T-helper 1 cell (primary cell): Measurements from ENCODE around the gene SSR4.
A peak's percentile ranks its signal among the peaks of the same experiment; 100 is the strongest.
"Not testable (repeated sequence)": the region's sequence is repeated elsewhere in the genome, so short reads cannot be mapped to it uniquely, and the experiment has no call there.

Source experiments
- DNase-seq, 5 donors: peaks; one replicate each; pipeline ENCODE4 v3.0.0-alpha.2; 2012 to 2020
- total RNA-seq, 4 donors: gene quantifications; one replicate each; lab custom pipeline; 2026; lab: John Stamatoyannopoulos, UW

SSR4 gene
- 66.9 to 89.7 (median 75.9) reads per million in 4 donors for total RNA-seq

- peak; percentile 84 to 97 (median 87) for DNase-seq
These were observed at the start of gene SSR4, which contains the start of gene IDH3G for GRCh38 chrX:153794018-153794896. Gene SSR4, plus strand, starts transcription at chrX:153794668. Its CDS starts 20 bp downstream, at chrX:153794688. Gene IDH3G, minus strand, starts transcription at chrX:153794375. Its CDS starts 49 bp downstream, at chrX:153794326.

GRCh38 chrX:153745067-153745433, 49.4 kb upstream of the SSR4 start:
- not testable (repeated sequence) for DNase-seq

- no peak for DNase-seq
These were observed 48.1 kb upstream of the SSR4 start for GRCh38 chrX:153746359-153746758.

GRCh38 chrX:153746991-153747390, 47.5 kb upstream of the SSR4 start:
- not testable (repeated sequence) for DNase-seq

GRCh38 chrX:153749017-153749416, 45.5 kb upstream of the SSR4 start:
- not testable (repeated sequence) for DNase-seq

- DNase-seq = no peak
These were observed 44.2 kb upstream of the SSR4 start for GRCh38 chrX:153750127-153750774.

- DNase-seq = no peak
These were observed 39.3 kb upstream of the SSR4 start for GRCh38 chrX:153755136-153755535.

GRCh38 chrX:153761863-153762262, 32.6 kb upstream of the SSR4 start:
- no peak for DNase-seq

- no peak for DNase-seq
These were observed 31.8 kb upstream of the SSR4 start for GRCh38 chrX:153762626-153763173.

- peak in 1 of 5 donors; percentile 7 for DNase-seq
These were observed 31.1 kb upstream of the SSR4 start for GRCh38 chrX:153763298-153763932.

GRCh38 chrX:153763989-153764755, 30.3 kb upstream of the SSR4 start, which contains the start of gene PLXNB3:
Gene PLXNB3, plus strand, starts transcription at chrX:153764249. Its CDS starts 1,287 bp downstream, at chrX:153765536.
- peak; percentile 45 to 64 (median 58) for DNase-seq

- peak in 1 of 5 donors; percentile 4 for DNase-seq
These were observed 29.7 kb upstream of the SSR4 start for GRCh38 chrX:153764786-153765137.

GRCh38 chrX:153765138-153766079, 29.1 kb upstream of the SSR4 start:
- peak in 1 of 5 donors; percentile 3 for DNase-seq

GRCh38 chrX:153766098-153766817, 28.2 kb upstream of the SSR4 start:
- DNase-seq = no peak

GRCh38 chrX:153766871-153767673, 27.4 kb upstream of the SSR4 start:
- DNase-seq = no peak

- DNase-seq = peak in 1 of 5 donors; percentile 3
These were observed 26.8 kb upstream of the SSR4 start for GRCh38 chrX:153767674-153768055.

GRCh38 chrX:153768311-153769157, 25.9 kb upstream of the SSR4 start:
- DNase-seq = peak in 1 of 5 donors; percentile 3

GRCh38 chrX:153769158-153769864, 25.2 kb upstream of the SSR4 start:
- DNase-seq = peak in 1 of 5 donors; percentile 4
